Activated CD4-positive, CD25-positive, alpha-beta regulatory T cell treated with anti-CD3 and anti-CD28 coated beads, Interleukin-2, amount 50 U/mL, for 72 hours (primary cell): ENCODE data around the gene ATRN.

Experiments used
- DNase-seq: peaks from one replicate; pipeline ENCODE4 v3.0.0; 2021

The ATRN gene

DNA sequence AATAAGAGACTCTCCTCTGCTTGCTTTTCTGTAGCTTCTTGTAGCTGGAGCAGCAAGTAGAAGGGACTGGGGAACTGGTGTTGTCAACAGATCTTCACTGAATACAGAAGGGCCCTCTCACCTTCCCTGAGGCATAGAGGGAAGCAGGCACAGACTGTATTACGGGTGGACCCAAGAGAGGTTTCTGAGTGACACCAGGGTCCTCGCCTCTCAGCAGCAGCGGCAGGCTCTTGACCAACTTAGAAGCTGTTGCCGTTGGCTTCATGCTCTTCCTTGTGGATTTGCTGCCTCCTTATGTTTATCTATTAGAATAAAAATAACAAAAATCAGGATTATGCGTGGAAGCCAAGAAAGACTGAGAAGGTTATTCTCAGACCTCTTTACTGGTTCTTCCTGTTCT lies 160.7 kb downstream of the ATRN start:
- no peak for DNase-seq

DNA sequence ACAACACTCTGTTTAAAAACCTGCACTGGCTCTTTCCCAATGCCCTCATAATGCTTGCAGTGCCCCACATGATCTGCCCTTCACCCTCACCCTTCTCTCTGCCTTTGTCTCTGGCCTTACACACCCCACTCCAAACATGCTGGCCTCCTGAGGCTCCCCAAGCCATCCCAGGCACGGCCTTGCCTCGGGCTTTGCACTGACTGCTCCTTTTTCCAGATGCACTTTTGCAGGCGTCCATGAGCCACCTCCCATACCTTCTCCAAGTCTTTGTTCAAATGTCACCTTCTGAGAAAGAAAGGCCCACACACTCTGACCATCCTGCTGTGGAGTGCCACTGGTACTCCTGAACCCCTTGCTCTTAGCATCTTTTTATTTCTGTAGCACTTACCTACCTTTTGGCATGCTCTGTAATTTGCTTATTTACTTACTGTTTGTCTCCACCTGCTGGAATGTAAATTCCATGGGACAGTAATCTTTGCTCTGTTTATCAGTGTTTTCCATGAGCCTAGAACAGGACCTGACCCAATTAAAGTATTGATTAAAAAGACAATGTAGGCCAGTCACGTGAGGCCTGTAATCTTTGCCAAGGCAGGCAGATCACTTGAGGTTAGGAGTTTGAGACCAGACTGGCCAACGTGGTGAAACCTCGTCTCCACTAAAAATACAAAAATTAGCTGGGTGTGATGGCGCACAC lies 161.6 kb downstream of the ATRN start:
- DNase-seq, result no peak

DNA sequence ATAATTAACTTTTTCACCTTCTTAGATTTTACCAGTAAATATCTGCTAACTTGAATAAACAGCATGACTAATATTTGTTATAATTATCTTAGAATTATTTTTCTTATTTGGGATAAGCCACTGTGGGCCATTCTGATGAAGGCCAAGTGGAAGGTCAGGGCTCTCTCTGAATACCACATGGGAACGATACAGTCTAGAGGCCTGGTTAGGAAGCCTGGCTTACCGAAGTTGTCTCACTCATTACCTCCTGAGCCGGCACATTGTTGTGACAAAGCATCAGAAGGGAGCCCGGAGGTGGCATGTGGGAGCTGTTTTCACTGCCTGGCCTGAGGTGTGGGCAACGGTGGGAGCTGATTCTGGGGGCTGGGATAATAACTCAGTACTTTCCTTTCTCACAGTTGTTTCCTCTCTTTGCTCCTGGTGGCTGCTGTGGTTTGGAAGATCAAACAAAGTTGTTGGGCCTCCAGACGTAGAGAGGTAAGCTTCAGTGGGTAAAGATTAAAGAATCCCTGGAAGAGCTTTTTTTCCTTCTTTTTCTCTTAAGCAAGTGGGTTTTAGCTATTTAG lies 163.2 kb downstream of the ATRN start:
- DNase-seq, result no peak

DNA sequence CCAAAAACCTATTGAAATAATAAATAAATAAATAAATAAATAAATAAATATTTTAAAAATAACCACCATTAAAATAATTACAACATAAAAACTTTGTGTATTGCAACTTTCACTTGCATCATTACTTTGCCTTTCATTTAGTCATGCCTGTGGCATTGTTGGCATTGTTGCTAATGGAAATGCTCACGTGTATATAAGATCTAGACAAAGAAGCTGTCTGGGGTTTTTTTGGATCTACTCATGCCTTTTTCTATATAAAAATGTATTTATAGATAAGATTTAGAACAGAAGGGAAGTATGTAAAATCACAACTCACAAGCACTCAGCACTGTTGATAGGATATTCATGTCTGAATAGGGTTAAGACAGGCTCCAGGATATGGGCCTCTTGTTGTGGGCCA lies 164.5 kb downstream of the ATRN start:
- DNase-seq, result no peak

DNA sequence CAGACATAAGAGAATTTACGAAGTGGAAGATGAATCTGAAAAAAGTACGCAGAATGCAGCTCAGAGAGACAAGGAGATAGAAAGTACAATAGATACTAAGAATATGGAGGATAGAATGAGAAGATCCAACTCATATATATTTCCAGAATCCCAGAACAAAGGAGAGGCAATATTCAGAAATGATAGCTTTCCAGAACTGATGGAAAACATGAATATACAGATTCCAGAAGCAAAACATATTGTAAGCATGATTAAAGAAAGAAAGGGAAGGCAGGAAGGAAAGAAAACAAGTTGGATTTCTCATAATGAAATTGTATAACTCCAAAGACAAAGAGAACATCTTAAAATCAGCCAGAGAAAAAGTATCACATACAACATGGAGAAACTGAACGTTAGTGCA lies 169.4 kb downstream of the ATRN start:
- no peak for DNase-seq

DNA sequence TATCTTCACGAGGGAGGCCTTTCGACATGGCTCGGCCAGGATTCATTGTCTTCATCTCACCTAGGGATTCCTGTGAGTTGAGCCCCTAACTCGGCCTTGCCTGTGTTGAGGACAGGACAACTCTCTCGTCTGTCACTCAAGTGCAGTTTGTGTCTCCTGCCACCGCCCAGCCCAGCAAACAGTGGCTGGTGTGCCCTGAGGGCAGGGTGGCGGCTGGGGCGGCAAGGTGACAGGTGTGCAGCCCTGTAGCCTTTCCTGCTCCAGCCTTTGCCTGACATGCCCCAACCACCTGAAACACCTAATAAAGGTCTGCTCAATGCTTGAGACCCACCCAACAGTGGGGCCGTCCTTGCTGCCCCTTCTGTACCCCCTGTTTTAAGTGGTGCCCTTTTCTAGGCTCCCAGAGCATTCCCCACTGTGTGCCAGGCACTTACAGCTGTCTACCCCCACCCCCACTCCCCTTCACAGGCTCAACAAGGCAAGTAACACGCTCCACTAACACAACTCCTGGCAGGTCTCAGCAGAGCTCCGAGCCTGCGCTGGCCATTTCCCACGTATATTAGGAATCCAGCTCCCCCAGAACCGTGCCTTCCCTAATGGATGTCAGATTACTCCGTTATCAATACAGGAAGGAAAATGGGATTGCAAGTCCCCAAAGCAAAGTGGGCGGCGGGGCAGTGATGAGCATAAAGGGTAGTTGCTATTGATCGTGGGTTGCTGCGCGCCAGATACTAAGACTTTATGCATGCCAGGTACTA lies 174.7 kb downstream of the ATRN start:
- no peak for DNase-seq

DNA sequence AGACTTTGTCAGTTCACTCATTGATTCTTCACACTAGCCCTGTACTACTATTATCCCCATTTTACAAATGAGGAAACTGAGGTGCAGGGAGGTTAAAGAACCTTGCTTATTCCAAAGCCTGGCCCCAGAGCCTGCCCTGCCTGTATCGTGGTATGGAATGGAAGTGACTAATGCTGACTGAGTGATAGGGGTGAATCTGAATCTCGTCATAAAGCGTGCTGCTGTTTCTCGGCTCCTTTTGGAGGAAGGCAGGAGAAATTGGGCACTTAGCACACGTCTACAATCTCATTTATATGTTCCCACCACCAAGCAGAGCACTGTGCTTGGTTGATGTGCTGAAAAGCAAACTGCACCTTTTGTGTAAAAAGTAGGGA lies 175.2 kb downstream of the ATRN start:
- no peak for DNase-seq

DNA sequence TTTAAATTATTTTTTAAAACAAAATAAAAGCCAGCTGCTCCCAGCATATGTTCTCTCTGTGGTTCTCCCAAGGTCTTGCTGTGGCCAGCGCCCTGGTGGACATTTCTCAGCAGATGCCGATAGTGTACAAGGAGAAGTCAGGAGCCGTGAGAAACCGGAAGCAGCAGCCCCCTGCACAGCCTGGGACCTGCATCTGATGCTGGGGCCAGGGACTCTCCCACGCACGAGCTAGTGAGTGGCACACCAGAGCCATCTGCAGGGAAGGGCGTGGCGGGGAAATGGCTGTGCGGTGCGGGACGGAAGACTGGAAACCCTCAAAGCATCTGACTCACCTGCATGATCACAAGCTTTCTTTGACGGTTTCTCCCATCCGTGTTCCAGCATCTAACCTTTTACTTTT lies 175.8 kb downstream of the ATRN start:
- no peak for DNase-seq

DNA sequence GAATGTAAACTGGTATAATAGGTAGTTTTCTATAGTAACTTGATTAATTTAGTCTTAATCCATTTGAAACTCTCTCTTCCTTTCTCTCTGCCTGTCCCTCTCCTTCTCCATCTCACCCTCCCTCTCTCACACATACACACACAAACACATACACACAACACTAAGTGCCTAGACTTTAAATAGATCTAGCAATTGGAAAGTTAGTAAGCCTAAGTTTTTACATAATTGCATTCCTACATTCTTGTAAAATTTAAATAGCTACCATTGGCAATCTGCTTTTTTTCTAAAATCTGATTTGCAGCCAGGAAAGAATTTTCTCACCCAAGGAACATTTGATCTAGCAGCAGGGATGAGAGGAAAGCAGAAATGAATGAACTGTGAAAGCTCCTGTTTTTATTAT lies 176.7 kb downstream of the ATRN start:
- no peak for DNase-seq

DNA sequence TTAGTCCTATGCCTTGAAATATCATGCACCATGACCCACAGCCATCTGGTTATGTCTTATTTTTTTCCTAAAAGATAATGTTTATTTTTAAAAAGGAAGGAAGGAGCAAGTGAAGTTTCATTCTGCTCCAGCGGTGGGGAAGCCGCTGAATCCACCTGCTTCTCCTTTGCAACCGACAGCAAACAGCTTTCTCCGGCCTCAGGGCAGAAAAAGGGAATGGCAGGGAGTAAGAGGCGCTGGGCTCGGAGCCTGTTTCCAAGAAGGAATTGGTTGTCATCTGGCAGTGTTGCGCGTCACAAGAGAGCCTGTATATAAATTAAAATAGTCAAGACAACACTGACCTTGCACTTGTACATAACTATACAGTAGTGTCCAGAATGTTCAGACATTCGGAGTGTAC lies 178.1 kb downstream of the ATRN start:
- no peak for DNase-seq

DNA sequence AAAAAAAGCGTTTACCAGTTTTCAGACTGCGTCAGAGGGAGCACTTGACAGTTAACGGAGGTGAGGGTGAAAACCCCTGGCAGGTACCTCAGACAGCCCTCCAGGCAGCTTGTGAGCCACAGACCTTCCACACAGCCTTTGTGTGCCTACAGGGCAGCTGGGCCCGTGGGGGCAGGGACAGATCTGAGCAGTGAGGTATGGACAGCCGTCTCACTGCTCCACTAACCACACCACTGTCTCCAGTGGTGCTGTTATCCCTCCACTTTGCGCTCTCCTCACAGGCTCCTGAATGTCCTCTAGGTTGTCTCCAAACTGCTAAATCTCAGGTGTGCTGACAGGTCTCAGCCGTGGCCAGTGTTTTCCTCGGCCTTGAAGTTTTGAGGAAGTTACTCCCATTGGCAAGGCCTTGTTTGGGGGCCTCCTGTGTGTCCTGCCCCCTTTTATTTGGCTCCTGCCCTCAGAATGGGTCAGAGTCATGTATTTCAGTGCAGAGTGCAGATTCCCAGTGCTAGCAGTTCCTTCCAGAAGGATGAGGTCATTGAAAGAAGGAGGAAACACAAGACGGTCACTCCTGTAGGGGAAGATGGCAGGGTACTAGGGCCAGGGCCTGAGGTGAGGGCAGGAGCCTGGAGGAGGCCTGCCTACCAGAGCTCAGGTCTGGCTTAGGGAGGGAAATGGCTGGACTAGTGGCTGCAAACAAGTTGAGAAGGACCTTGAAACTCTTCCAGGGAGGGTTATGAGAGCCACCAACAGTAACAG lies 180.6 kb downstream of the ATRN start:
- no peak for DNase-seq

DNA sequence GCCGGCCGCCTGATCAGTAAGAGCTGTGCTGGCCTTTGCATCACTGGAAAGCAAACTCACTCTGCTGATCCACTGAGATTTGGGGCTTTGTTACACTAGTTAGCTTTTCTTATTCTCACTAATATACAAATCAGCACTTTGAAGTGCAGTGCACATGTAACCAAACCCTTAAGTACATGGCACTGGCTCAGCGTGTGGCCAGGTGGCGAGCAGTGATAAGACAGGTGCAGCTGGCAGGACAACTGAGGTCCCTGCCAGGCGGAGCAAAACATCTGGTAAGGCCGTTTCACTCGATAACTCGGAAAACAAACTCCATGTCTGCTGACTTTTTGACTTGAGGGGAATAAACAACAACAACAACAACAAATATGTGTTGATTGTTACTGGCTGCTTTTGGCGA lies 181.4 kb downstream of the ATRN start:
- no peak for DNase-seq

DNA sequence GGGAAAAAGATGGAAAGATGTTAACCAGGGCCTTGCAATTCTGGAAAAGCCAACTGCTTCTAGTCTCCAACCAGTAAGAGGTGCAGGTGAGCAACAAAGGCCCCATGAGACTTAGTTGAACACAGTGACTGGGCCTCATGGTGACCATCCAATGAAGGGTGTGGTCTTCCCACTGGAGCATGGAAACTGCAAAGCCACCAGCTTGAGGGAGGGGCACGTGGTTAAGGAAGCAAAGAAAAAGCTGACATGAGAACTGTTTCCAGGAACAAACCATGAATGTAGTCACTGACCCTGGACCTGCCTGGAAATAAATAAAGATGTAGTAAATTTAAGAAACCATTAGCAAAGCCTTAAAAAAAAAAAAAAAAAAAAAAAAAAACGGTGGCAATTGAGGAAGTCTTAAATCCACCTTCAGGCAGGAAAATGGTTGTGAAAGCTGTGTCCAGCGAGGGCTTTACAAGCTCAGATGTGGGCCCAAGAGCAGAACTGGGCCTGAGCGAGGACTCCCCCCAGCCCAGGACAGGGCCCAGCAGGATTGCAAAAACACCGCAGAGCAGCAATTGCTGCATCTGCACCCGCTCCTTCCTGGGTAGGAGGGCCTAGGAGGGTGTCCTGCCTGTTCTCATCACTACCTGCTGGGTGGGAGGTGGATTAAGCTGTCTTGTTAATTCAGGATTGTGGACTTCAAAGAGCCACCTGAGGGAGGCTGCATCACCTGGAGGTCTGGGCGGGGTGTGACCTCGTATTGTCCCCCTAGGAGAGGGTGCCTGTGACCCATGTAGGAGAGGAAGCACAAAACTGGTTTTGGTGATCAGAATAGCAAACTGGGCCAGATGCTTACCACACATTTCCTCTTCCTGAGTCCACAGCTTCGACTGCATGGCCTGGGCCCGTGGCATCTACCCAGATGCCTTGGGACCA lies 182.1 kb downstream of the ATRN start:
- no peak for DNase-seq

DNA sequence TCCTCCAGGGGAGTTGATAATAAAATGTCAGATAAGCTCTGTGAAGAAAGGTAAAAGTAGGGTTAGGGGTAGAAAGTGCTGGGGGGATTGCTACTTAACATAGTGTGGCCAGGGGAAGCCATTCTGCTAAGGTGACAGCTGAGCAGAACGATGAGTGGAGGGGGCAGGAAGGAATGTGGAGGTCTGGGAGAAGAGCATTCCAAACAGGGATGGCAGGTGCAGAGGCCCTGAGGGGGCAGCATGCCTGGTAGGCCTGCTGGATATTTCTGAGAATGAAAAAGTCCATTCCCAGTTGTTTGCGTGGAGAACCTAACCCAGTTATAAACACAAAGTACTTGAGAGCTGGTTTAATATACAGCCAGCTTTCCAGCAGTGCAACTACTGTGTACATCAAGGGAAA lies 183.1 kb downstream of the ATRN start:
- DNase-seq, result no peak

DNA sequence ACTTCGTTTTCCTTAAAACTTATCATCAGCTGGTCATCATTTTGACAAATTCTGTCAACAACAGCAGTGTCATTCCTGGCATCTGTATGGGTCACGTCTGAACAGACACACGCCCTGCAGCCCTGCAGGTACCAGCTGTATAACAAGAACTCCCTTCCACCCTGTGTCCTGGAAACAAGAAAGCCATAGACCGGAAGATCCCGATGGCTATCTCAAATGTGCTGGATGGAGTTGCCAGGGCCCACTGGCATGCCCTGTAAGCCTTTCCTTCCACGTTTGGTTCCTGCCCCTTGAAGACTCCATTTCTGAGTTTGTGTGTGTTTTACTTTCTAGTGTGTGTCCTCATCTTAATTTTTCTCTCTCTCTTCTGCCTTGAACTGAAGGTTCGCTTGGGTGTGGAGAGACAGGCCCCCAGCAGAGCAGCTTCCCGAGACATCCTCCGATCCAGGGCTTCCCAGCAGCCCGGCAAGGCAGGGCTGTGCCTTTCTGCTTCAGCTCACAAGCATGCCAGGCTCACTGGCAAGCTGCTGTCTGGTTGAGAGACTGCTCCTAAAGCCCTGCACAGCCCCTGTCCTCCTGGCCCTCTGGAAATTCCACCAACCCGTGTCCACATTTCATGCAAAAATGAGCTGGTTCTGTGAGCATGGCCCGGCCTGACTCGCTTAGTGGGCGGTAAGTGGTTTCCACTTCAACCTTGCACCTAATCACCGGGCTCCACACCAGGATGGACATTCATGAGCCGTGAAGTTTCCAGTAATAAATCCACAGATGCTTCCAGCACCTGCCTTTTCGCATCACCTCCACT lies 183.7 kb downstream of the ATRN start:
- DNase-seq, result no peak

DNA sequence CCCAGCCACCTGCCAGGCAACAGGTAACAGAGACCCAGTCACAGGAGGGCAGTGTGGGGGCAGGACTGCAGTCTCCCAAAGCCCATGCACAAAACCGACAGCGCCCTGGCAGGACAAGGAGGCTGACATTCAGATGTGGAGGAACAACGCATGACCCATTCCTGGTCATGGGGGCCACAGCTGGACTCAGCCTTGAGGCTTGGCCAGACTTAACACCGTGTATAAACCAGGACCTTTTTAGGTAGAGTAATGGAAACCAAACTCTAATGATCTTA lies 184.2 kb downstream of the ATRN start:
- no peak for DNase-seq

DNA sequence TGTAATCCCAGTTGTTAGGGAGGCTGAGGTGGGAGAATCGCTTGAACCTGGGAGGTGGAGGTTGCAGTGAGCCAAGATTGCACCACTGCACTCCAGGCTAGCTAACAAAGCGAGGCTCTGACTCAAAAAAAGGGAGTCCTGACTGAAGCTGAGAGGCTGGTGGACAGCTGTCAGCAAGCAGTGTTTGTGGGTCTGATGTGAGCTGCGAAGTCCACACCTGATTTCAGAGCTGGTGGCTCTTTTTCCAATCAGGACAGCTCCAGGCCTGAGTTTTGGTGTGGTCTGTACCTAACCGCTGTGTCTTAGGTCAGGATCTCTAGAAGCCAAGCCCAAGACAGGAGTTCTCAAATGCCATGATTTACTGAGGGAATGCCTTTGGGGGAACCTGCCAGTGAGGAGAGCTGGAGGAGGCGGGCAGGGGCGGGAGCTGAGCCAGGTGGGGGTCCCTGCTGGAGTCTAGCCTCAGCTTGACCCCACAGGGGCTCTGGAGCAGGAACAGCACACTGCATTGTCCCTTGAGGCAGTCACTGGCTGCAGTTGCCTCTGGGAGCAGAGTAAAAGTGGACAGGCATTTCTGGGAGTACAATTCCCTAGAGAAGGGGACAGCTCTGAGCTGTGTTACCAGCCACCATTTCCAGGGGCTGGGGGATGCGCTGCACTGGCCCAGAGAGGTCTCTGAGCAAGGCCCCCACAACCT lies 187.3 kb downstream of the ATRN start:
- DNase-seq, result no peak

DNA sequence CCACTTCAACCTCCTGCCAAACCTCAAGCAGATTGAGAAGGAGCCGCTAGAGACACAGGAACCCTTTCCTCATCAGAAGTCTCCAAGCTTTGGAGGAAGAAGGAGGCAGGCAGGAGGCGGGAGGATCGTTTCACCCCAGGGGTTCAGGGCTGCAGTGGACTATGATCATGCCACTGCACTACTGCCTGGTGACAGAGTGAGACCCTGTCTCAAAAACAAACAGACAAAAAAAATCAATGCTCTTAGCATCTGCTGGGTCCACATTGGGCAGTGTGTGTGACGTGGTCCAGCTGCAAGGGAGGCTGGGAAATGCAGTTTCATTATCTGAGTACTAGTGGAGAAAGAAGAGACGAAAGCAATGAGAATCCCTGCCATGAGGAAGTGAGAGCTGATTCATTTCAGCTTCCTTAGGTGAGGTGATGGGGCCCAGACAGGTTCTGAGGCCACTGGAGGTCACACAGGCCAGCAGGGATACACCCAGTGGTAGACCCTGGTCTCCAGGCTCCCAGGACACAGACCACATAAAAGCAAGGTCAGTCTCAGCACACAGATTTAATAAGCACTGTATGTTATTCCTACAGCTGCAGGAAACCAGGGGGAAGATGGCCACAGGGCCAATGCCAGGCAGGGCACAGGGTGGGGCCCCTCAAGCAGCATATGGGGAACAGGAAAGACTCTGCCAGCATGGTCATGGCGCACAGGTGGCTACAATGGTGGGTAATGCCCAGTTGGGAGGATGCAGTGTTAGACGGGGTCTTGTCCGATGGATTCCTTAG lies 188.1 kb downstream of the ATRN start:
- DNase-seq, result no peak

DNA sequence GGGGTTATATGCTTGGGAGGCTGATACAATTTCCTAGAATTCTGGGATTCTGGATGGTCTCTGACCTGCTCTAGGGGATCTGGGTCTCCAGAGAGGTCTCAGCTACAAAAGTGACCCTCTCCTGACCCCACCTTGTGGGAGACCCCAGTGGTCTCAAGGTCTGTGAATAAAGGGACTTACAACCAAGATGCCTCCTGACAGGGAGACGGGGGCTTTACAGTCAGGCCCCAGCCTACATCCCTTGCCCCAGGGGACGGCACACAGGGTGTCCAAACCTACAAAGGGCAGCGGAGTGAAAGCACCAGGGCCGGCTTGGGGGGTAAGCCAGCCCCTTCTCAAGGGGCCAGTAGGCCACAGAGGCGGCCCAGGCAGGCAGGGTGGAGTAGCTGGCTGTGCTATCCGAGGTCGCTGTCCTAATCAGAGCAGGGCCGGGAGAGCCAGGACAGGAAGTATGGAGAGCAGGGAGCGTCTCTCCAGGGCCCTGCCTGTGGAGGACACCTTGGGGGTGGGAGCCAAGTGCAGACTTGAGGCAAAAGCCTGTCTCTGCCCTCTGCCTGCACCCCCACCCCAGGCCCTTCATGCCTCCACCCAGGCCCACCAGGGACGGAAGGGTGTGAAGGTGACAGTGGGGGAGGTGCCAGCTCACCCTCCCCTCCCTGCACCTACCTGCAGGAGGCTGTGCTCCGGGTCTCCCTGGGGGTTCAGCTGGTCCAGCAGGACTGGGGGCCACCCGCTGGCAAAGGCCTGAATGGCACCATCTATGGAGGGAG lies 188.9 kb downstream of the ATRN start:
- DNase-seq, result no peak
